ENCODE measurements around the gene PAX7. TPM values are rescaled to one million over a fixed set of nuclear protein-coding genes. Genes with fewer than 3 reads are reported as not detected.

The PAX7 gene
- total RNA-seq, 1 experiment from 2014 or later: 0.15 TPM

- H3K27ac ChIP-seq (ENCODE audit: insufficient read length, low read depth, low read length): no peak overlapping the region
- H3K27ac Mint-ChIP-seq: no peak overlapping the region
- H2BK5ac ChIP-seq (ENCODE audit: insufficient read length, low read length): no peak overlapping the region
- WGBS (ENCODE audit: extremely low coverage, insufficient read length, low lambda C conversion rate): no CpG with 5 or more reads among the region's 7 CpGs
- no peak overlapping the region for H4K5ac ChIP-seq (ENCODE audit: insufficient read length, low read depth, low read length)
- H3K27me3 Mint-ChIP-seq (ENCODE audit: low read depth): peaks cover 69% of the 10 kb centered on the region
- H3K4me1 ChIP-seq (ENCODE audit: insufficient read depth, low read length): no peaks in the 10 kb centered on the region
- no peak for DNase-seq
- no peak overlapping the region for H3T11ph ChIP-seq (ENCODE audit: low read length)
- no peak overlapping the region for H3K23ac ChIP-seq (ENCODE audit: insufficient read length, low read depth, low read length)
- no peak overlapping the region for H3K4ac ChIP-seq (ENCODE audit: low read depth, low read length)
- no peaks in the 10 kb centered on the region; the same call in 1 of the 2 replicates for H3K27me3 ChIP-seq (ENCODE audit: insufficient read depth, low read length)
- no peak overlapping the region for H3K4me2 ChIP-seq (ENCODE audit: insufficient read depth, insufficient read length, low read length)
- H2BK120ac ChIP-seq (ENCODE audit: low read depth, low read length, poor library complexity, severe bottlenecking): no peak overlapping the region
- no peaks in the 10 kb centered on the region for H3K23me2 ChIP-seq (ENCODE audit: insufficient read length, low read depth, low read length, poor library complexity, severe bottlenecking)
- H3K36me3 Mint-ChIP-seq (ENCODE audit: insufficient read depth in 1 of 3, low read depth in 3 of 3): no peaks in the 10 kb centered on the region
- no peaks in the 10 kb centered on the region for H3K9me3 ChIP-seq (ENCODE audit: control insufficient read depth, low read depth, low read length)
- peaks cover 10 to 20% of the 10 kb centered on the region in 2 experiments for H3K4me1 Mint-ChIP-seq
- no peak overlapping the region for H4K91ac ChIP-seq (ENCODE audit: insufficient read length, low read depth, low read length)
- H3K18ac ChIP-seq (ENCODE audit: insufficient read length, low read depth, low read length): no peak overlapping the region
- H3K56ac ChIP-seq (ENCODE audit: insufficient read length, low read depth, low read length): no peak overlapping the region
- no peak overlapping the region for H2AFZ ChIP-seq (ENCODE audit: low read length)
- H3K14ac ChIP-seq (ENCODE audit: insufficient read depth, low read length): no peak overlapping the region
- no peak overlapping the region for H2BK20ac ChIP-seq (ENCODE audit: low read depth, low read length, poor library complexity, severe bottlenecking)
- no peaks in the 10 kb centered on the region for H4K20me1 ChIP-seq (ENCODE audit: control insufficient read depth, insufficient read depth, insufficient read length)
- H3K79me1 ChIP-seq (ENCODE audit: insufficient read depth, low read depth, low read length, poor library complexity, severe bottlenecking): no peaks in the 10 kb centered on the region
- H4K8ac ChIP-seq (replicated peaks; ENCODE audit: insufficient read length, low read depth, low read length): no peak overlapping the region
- H3K9me3 Mint-ChIP-seq: no peaks in the 10 kb centered on the region
- no peak overlapping the region for H2BK12ac ChIP-seq (ENCODE audit: insufficient read length, low read depth, low read length)
- no peak overlapping the region for H3K9ac ChIP-seq (ENCODE audit: extremely low read depth, insufficient read length, low read length)
- TF ChIP-seq CTCF (conservative IDR thresholded peaks at IDR 0.05): no peak
- no peaks in the 10 kb centered on the region for H3K79me2 ChIP-seq (ENCODE audit: insufficient read depth, low read length)
- no peak overlapping the region for H2AK5ac ChIP-seq (ENCODE audit: insufficient read length, low read length)
- no peak overlapping the region for H2BK15ac ChIP-seq (ENCODE audit: low read depth, low read length)
- H3K4me3 Mint-ChIP-seq: no peak overlapping the region
Measured at GRCh38 chr1:18687273-18687672, 56.6 kb downstream of the PAX7 start.

Measured in H9 (cell line).